Osteoblast (primary cell): Measurements from ENCODE around the gene ZNF124. TPM values are rescaled to one million over a fixed set of nuclear protein-coding genes. Genes with fewer than 3 reads are reported as not detected.
"Not testable (repeated sequence)": the region's sequence is repeated elsewhere in the genome, so short reads cannot be mapped to it uniquely, and the experiment has no call there.

ENCODE experiments used
- DNase-seq: peaks from one replicate; pipeline ENCODE4 v3.0.0; 2011; ENCODE audit warnings: low spot score, mixed read lengths; ENCODE audit not compliant: insufficient read length; ENCODE audit errors: missing footprints
- H2AFZ ChIP-seq: 2 replicates; pipeline ENCODE4 v1.6.0; 2011; ENCODE audit warnings: mild to moderate bottlenecking, low read length
- H3K27ac ChIP-seq: 2 replicates; pipeline ENCODE4 v1.5.1; 2011; ENCODE audit warnings: mild to moderate bottlenecking, low read depth, low read length, moderate library complexity
- H3K27me3 ChIP-seq: 2 replicates; pipeline ENCODE4 v1.6.0; 2012; ENCODE audit warnings: mild to moderate bottlenecking, control low read depth, inconsistent platforms, low read length, moderate library complexity; ENCODE audit not compliant: insufficient read depth
- H3K36me3 ChIP-seq: 2 replicates; pipeline ENCODE4 v1.5.1; 2011; ENCODE audit warnings: mild to moderate bottlenecking, low read length, control low read depth, moderate library complexity; ENCODE audit not compliant: insufficient read depth
- H3K4me1 ChIP-seq: 2 replicates; pipeline ENCODE4 v1.5.1; 2011; ENCODE audit warnings: mild to moderate bottlenecking, low read length, control low read depth, moderate library complexity; ENCODE audit not compliant: insufficient read depth
- H3K4me2 ChIP-seq: 2 replicates; pipeline ENCODE4 v1.6.0; 2011; ENCODE audit warnings: mild to moderate bottlenecking, low read length; ENCODE audit not compliant: insufficient read depth
- H3K4me3 ChIP-seq: fragments of 200-600 bp; sonication (generic); 3 replicates; pipeline ENCODE4 v1.5.1; 2012; ENCODE audit warnings: mild to moderate bottlenecking, low read length, inconsistent platforms; ENCODE audit not compliant: insufficient read depth
- H3K79me2 ChIP-seq: 2 replicates; pipeline ENCODE4 v1.6.0; 2012; ENCODE audit warnings: mild to moderate bottlenecking, low read length, control low read depth, inconsistent platforms; ENCODE audit not compliant: insufficient read depth
- H3K9me3 ChIP-seq: 2 replicates; pipeline ENCODE4 v1.5.1; 2011; ENCODE audit warnings: low read depth, low read length, control low read depth
- H4K20me1 ChIP-seq: 2 replicates; pipeline ENCODE4 v1.6.0; 2012; ENCODE audit warnings: mild to moderate bottlenecking, low read length, control low read depth; ENCODE audit not compliant: insufficient read depth
- CTCF ChIP-seq: IDR thresholded peaks from 2 replicates; pipeline ENCODE4 v1.5.1; 2011; ENCODE audit warnings: mild to moderate bottlenecking, low read depth, low read length, moderate library complexity; ENCODE audit errors: extremely low read depth
- total RNA-seq: library from RNA; depleted of rRNA; stranded (reverse); fragments of >200 nt; gene quantifications from 2 replicates; pipeline ENCODE4 v1.2.3, GENCODE V29; 2012

The ZNF124 gene
- total RNA-seq, 1 donor = 36.9 TPM

GRCh38 chr1:247175458-247175857, 3.6 kb upstream of the ZNF124 start:
- Histone ChIP-seq H3K79me2 (no peaks in the 10 kb centered on the region), H3K36me3 (no peaks in the 10 kb centered on the region), H3K4me2 (no peak overlapping the region), H2AFZ (no peak overlapping the region), H3K9me3 (no peaks in the 10 kb centered on the region), H4K20me1 (no peaks in the 10 kb centered on the region), H3K27me3 (no peaks in the 10 kb centered on the region), H3K4me3 (no peak overlapping the region), H3K4me1 (no peaks in the 10 kb centered on the region), H3K27ac (no peak overlapping the region)
- no peak for DNase-seq
- TF ChIP-seq CTCF = no peak

DNA sequence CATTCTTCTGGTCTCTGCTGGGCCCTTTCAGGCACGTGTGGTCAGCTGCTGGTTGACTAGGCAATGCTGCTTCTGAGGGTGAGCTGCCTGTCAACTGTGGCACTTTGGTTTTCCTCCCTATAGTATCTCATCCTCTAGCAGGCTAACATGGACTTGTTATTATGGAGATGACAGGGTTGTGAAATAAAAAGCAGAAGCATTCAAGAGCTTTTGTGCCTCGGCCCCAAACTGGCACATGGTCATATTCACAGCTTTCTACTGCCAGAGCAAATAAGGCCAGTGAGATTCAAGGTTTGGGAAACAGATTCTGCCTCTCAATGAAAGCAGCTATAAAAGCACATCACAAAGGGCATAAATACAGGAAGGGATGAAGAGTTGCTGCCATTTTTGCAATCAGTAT, 1.6 kb upstream of the ZNF124 start:
- no peak for TF ChIP-seq CTCF
- Histone ChIP-seq H3K27ac (no peak overlapping the region), H3K9me3 (no peaks in the 10 kb centered on the region), H3K4me2 (no peak overlapping the region), H3K27me3 (no peaks in the 10 kb centered on the region), H2AFZ (no peak overlapping the region), H4K20me1 (no peaks in the 10 kb centered on the region), H3K4me1 (no peaks in the 10 kb centered on the region), H3K79me2 (peaks cover 6% of the 10 kb centered on the region), H3K36me3 (no peaks in the 10 kb centered on the region), H3K4me3 (no peak overlapping the region)
- DNase-seq = no peak

- Histone ChIP-seq H3K4me2 (no peak overlapping the region), H3K4me3 (no peak overlapping the region), H2AFZ (no peak overlapping the region), H3K27ac (no peak overlapping the region), H3K79me2 (peaks cover 9% of the 10 kb centered on the region), H4K20me1 (no peaks in the 10 kb centered on the region), H3K36me3 (no peaks in the 10 kb centered on the region), H3K4me1 (no peaks in the 10 kb centered on the region), H3K27me3 (no peaks in the 10 kb centered on the region), H3K9me3 (no peaks in the 10 kb centered on the region)
- DNase-seq = no peak
- no peak for TF ChIP-seq CTCF
Measured at GRCh38 chr1:247172996-247173395, 1.2 kb upstream of the ZNF124 start.

DNA sequence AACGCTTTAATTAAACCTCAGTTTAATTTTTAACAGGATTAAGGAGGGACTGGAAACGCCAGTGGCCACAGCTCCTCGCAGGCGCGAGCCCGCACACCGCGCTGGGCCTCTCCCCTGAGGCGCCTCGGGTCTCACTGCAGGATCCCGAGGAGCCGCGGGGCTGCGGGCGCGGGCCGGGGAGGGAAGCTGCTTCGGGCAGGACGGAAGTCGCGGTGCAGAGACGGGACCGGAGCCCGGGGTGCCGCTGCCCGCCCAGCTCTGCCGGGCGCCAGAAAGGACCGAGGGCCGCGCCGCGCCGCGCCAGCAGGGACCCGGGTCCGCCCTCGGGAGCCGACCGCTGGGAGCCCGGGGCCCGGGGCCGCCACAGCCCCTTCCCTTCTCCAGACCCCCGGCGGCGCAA, 377 bp downstream of the ZNF124 start:
- not testable (repeated sequence) for H4K20me1 ChIP-seq

More for the DNA sequence above, 377 bp downstream of the ZNF124 start:
- H3K4me3 ChIP-seq, H3K4me1 ChIP-seq, H3K27ac ChIP-seq, H3K27me3 ChIP-seq, H3K9me3 ChIP-seq, H3K36me3 ChIP-seq, DNase-seq, H2AFZ ChIP-seq, H3K4me2 ChIP-seq: not testable (repeated sequence)
- H3K79me2 ChIP-seq = peaks cover 24% of the 10 kb centered on the region
